Measurements from ENCODE around the gene PLPPR5. TPM values are rescaled to one million over a fixed set of nuclear protein-coding genes. Genes with fewer than 3 reads are reported as not detected.

Gene PLPPR5
- total RNA-seq, 4 donors from 2014 or later, result not detected

DNA sequence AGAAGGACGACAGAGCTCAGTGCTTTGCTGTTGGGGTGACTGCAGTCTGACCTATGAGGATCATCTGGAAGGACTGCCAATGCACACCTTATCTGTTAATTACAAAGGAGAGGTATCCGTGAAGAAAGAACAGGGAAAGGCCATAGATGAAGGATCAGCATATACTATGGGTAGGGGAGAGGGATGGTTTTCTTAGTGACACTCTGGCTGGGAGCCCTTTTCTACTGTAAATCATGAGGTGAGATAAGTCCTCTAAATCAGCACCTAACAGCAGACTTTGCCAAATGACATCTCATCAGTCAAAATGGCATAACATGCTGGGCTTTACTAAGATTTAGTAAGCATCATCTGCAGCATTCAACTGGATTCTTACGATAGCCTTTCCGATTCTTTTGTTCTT lies 100.0 kb downstream of the PLPPR5 start:
- intact Hi-C loops (cut with DNase I; ENCODE audit: low total_unique reads), result no loop called here

GRCh38 chr1:98903726-98904125 lies 100.9 kb downstream of the PLPPR5 start:
- DNase-seq, result no peak

More for the DNA sequence above, 100.0 kb downstream of the PLPPR5 start:
- Histone ChIP-seq H3K9me3 (no peaks in the 10 kb centered on the region), H3K4me1 (no peaks in the 10 kb centered on the region), H3K36me3 (no peaks in the 10 kb centered on the region), H3K27me3 (no peaks in the 10 kb centered on the region), H3K4me3 (no peak overlapping the region), H3K27ac (no peak overlapping the region)
- ATAC-seq (no peak), DNase-seq (no peak)
- TF ChIP-seq POLR2A (IDR thresholded peaks at IDR 0.05), result no peak
- no peak for TF ChIP-seq CTCF (IDR thresholded peaks at IDR 0.05 in 4 of 5, conservative IDR thresholded peaks at IDR 0.05 in 1 of 5)
- in situ Hi-C loops (cut with MboI; ENCODE audit: low sequenced_read_pairs in 4 of 4), result no loop called here

GRCh38 chr1:98903261-98903660 lies 101.4 kb downstream of the PLPPR5 start:
- no peaks in the 10 kb centered on the region for H3K36me3 ChIP-seq
- no peaks in the 10 kb centered on the region for H3K9me3 ChIP-seq
- ATAC-seq (no peak), DNase-seq (no peak)
- TF ChIP-seq POLR2A (IDR thresholded peaks at IDR 0.05) (no peak), CTCF (IDR thresholded peaks at IDR 0.05 in 4 of 5, conservative IDR thresholded peaks at IDR 0.05 in 1 of 5) (no peak)
- no peaks in the 10 kb centered on the region for H3K4me1 ChIP-seq
- in situ Hi-C loops (cut with MboI; ENCODE audit: low sequenced_read_pairs in 4 of 4) (no loop called here), intact Hi-C loops (cut with DNase I; ENCODE audit: low total_unique reads) (no loop called here)
- no peaks in the 10 kb centered on the region for H3K27me3 ChIP-seq
- H3K4me3 ChIP-seq, result no peak overlapping the region
- no peak overlapping the region for H3K27ac ChIP-seq

More at GRCh38 chr1:98903726-98904125, 100.9 kb downstream of the PLPPR5 start:
- no peaks in the 10 kb centered on the region for H3K9me3 ChIP-seq
- H3K27ac ChIP-seq, result no peak overlapping the region
- no peak overlapping the region for H3K4me3 ChIP-seq
- in situ Hi-C loops (cut with MboI; ENCODE audit: low sequenced_read_pairs in 4 of 4) (no loop called here), intact Hi-C loops (cut with DNase I; ENCODE audit: low total_unique reads) (no loop called here)
- no peaks in the 10 kb centered on the region for H3K4me1 ChIP-seq
- ATAC-seq, result no peak
- no peak for TF ChIP-seq CTCF (IDR thresholded peaks at IDR 0.05 in 4 of 5, conservative IDR thresholded peaks at IDR 0.05 in 1 of 5)
- TF ChIP-seq POLR2A (IDR thresholded peaks at IDR 0.05), result no peak
- no peaks in the 10 kb centered on the region for H3K27me3 ChIP-seq
- no peaks in the 10 kb centered on the region for H3K36me3 ChIP-seq

- TF ChIP-seq POLR2A (IDR thresholded peaks at IDR 0.05) (no peak), CTCF (IDR thresholded peaks at IDR 0.05 in 4 of 5, conservative IDR thresholded peaks at IDR 0.05 in 1 of 5) (no peak)
- no peak overlapping the region for H3K27ac ChIP-seq
- intact Hi-C loops (cut with DNase I; ENCODE audit: low total_unique reads), result no loop called here
- H3K4me1 ChIP-seq, result no peaks in the 10 kb centered on the region
- DNase-seq (no peak), ATAC-seq (no peak)
- no peak overlapping the region for H3K4me3 ChIP-seq
- H3K36me3 ChIP-seq, result no peaks in the 10 kb centered on the region
- in situ Hi-C loops (cut with MboI; ENCODE audit: low sequenced_read_pairs in 4 of 4), result no loop called here
- H3K27me3 ChIP-seq, result no peaks in the 10 kb centered on the region
- H3K9me3 ChIP-seq, result no peaks in the 10 kb centered on the region
Measured at GRCh38 chr1:98898940-98899339, 105.7 kb downstream of the PLPPR5 start.

DNA sequence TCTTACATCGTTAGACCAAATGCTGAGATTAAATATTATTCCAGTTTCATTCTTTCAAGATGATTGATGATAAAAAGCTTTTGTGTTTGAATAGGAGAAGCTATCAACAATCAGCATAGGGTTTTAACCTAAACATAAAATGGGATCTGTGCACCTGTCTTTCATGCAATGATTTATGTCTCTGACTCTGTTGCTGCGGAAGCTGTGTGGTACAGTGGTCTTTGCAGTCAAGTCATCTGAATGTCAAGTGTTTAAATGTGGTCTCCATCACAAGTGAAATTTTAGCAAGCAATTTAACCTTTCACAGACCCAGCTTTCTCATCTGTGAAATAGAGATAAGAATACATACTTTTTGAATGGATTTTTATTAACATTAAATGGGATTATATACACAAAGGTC lies 107.2 kb downstream of the PLPPR5 start:
- no peak for DNase-seq
- ATAC-seq, result no peak
- TF ChIP-seq CTCF (IDR thresholded peaks at IDR 0.05 in 4 of 5, conservative IDR thresholded peaks at IDR 0.05 in 1 of 5), result no peak
- TF ChIP-seq POLR2A (IDR thresholded peaks at IDR 0.05), result no peak
- H3K27me3 ChIP-seq, result no peaks in the 10 kb centered on the region
- H3K4me3 ChIP-seq, result no peak overlapping the region
- no peaks in the 10 kb centered on the region for H3K9me3 ChIP-seq
- intact Hi-C loops (cut with DNase I; ENCODE audit: low total_unique reads), result no loop called here
- no peaks in the 10 kb centered on the region for H3K36me3 ChIP-seq
- no peaks in the 10 kb centered on the region for H3K4me1 ChIP-seq
- in situ Hi-C loops (cut with MboI; ENCODE audit: low sequenced_read_pairs in 4 of 4), result no loop called here
- no peak overlapping the region for H3K27ac ChIP-seq
